Right lobe of liver (tissue), 6 donors: ENCODE results near the gene DRD2. TPM values are rescaled to one million over a fixed set of nuclear protein-coding genes. Genes with fewer than 3 reads are reported as not detected.

ENCODE experiments used
- ATAC-seq, 4 donors: fragments of 200-7000 bp; cut with Tn5 transposase; one replicate each; pipeline ENCODE4 v1.9.1; 2020; ENCODE audit warnings: mild to moderate bottlenecking in 4 of 4, moderate library complexity in 4 of 4
- DNase-seq, 3 donors: peaks; one replicate each; pipeline ENCODE4 v3.0.0-alpha.2; 2020
- H3K27ac ChIP-seq, 3 donors: fragments of 200-600 bp; one replicate each; pipeline ENCODE4 v1.8.0; 2022
- H3K27me3 ChIP-seq, 2 donors: fragments of 200-600 bp; one replicate each; pipeline ENCODE4 v1.8.0; 2022
- H3K36me3 ChIP-seq, 4 donors: fragments of 200-600 bp; sonication (generic) in 1 of 4; one replicate each; pipeline versions ENCODE4 v1.5.1 to v1.8.0; 2017 to 2022; ENCODE audit warnings: control low read depth in 1 of 4
- H3K4me1 ChIP-seq, 4 donors: fragments of 200-600 bp; sonication (generic) in 1 of 4; one replicate each; pipeline versions ENCODE4 v1.5.1 to v1.8.0; 2017 to 2022; ENCODE audit warnings: control low read depth in 1 of 4
- H3K4me3 ChIP-seq, 3 donors: fragments of 200-600 bp; one replicate each; pipeline ENCODE4 v1.8.0; 2022
- H3K9me3 ChIP-seq, 4 donors: fragments of 200-600 bp; sonication (generic) in 1 of 4; one replicate each; pipeline versions ENCODE4 v1.5.1 to v1.8.0; 2017 to 2022; ENCODE audit warnings: control low read depth in 1 of 4
- CTCF ChIP-seq, 4 donors: fragments of 200-600 bp in 3 of 4; fragments of 450-650 bp in 1 of 4; IDR thresholded peaks; one replicate each; pipeline versions ENCODE4 v1.5.1 to v1.8.0; 2016 to 2022; ENCODE audit warnings: antibody characterized with exemption in 4 of 4, mild to moderate bottlenecking in 2 of 4
- POLR2A ChIP-seq: fragments of 450-650 bp; IDR thresholded peaks from one replicate; pipeline ENCODE4 v1.6.1; 2017; ENCODE audit warnings: antibody characterized with exemption, mild to moderate bottlenecking
- WGBS: methylation state at CpG from one replicate; pipeline ENCODE4 v1.1.6; 2018; ENCODE audit warnings: low coverage, low lambda C conversion rate; ENCODE audit not compliant: insufficient coverage; ENCODE audit errors: missing lambda C conversion rate; 5-methylcytosine and 5-hydroxymethylcytosine counted together
- intact Hi-C, 2 donors: fragments of 100-400 bp; cut with DNase I; formaldehyde crosslinking; loops; one replicate each; pipeline versions ENCODE4 v1.11.2 to v1.14.1; 2022
- microRNA-seq, 2 donors: library from miRNA; unstranded; fragments of <30 nt; microRNA quantifications; one replicate each; pipeline ENCODE4, GENCODE V29; 2019 to 2020
- small RNA-seq, 2 experiments: library from RNA; depleted of rRNA; stranded (forward); fragments of <200 nt; gene quantifications; one replicate each; pipeline ENCODE3, GENCODE V24; 2016
- total RNA-seq, 6 experiments: library from RNA; depleted of rRNA in 2 of 6; stranded (reverse); fragments of >200 nt in 2 of 6; fragmentation: NEBNext Ultra II Directional in 3 of 6; extraction: Animal tissue kit (Norgen Biotek cat#: 25700) in 3 of 6; gene quantifications; one replicate each; pipeline versions ENCODE4 v1.1.0 to v1.2.4, GENCODE V29; 2016 to 2023
- donor health status: DM: no; HTN: yes; CAD: no.
- donor health status: DM: no; HTN: no; CAD: no.
- donor health status: DM: no; HTN: no; CAD: no.
- donor health status: DM: no; HTN: yes; CAD: no.
- donor health status: DM: no; HTN: yes; CAD: no.

The DRD2 gene
- total RNA-seq, 6 experiments from 2014 or later, result 0.13 TPM; not detected in 5

GRCh38 chr11:113369411-113369810 is 105.8 kb downstream of the DRD2 start:
- DNase-seq (no peak), ATAC-seq (no peak)
- Histone ChIP-seq H3K27ac (no peak overlapping the region), H3K9me3 (no peaks in the 10 kb centered on the region), H3K4me3 (no peak overlapping the region), H3K4me1 (no peaks in the 10 kb centered on the region), H3K36me3 (peaks cover 0 to 9% (median 2%) of the 10 kb centered on the region in 4 donors), H3K27me3 (no peaks in the 10 kb centered on the region)
- TF ChIP-seq POLR2A, result no peak
- TF ChIP-seq CTCF (IDR thresholded peaks at IDR 0.05), result no peak
- intact Hi-C loops, result no loop called here
- 80% methylated on average over 3 of the region's 3 CpGs for WGBS

- ATAC-seq, result no peak
Observed at GRCh38 chr11:113365895-113366294, 109.3 kb downstream of the DRD2 start.

GRCh38 chr11:113363996-113364641 is 111.1 kb downstream of the DRD2 start:
- Histone ChIP-seq H3K4me1 (no peaks in the 10 kb centered on the region), H3K27me3 (no peaks in the 10 kb centered on the region), H3K27ac (no peak overlapping the region), H3K9me3 (no peaks in the 10 kb centered on the region), H3K4me3 (no peak overlapping the region), H3K36me3 (peaks cover 0 to 22% (median 10%) of the 10 kb centered on the region in 4 donors)
- DNase-seq (no peak), ATAC-seq (no peak)
- no peak for TF ChIP-seq POLR2A
- no peak for TF ChIP-seq CTCF (IDR thresholded peaks at IDR 0.05)
- intact Hi-C loops, result no loop called here
- WGBS, result 72% methylated on average over 4 of the region's 7 CpGs

More at GRCh38 chr11:113365895-113366294, 109.3 kb downstream of the DRD2 start:
- no peak overlapping the region for H3K4me3 ChIP-seq
- H3K9me3 ChIP-seq, result no peaks in the 10 kb centered on the region
- no peak overlapping the region for H3K27ac ChIP-seq
- intact Hi-C loops, result no loop called here
- DNase-seq, result no peak
- no peaks in the 10 kb centered on the region for H3K27me3 ChIP-seq
- peaks cover 0 to 18% (median 9%) of the 10 kb centered on the region in 4 donors for H3K36me3 ChIP-seq
- no peaks in the 10 kb centered on the region for H3K4me1 ChIP-seq
- TF ChIP-seq CTCF (IDR thresholded peaks at IDR 0.05) (no peak), POLR2A (no peak)
- no CpG with 5 or more reads among the region's 5 CpGs for WGBS

GRCh38 chr11:113363406-113363805 is 111.8 kb downstream of the DRD2 start:
- Histone ChIP-seq H3K27me3 (no peaks in the 10 kb centered on the region), H3K4me1 (no peaks in the 10 kb centered on the region), H3K36me3 (peaks cover 0 to 23% (median 9%) of the 10 kb centered on the region in 4 donors), H3K4me3 (no peak overlapping the region), H3K9me3 (no peaks in the 10 kb centered on the region), H3K27ac (no peak overlapping the region)
- no peak for TF ChIP-seq POLR2A
- TF ChIP-seq CTCF (IDR thresholded peaks at IDR 0.05), result no peak
- WGBS, result 63% methylated on average over 2 of the region's 5 CpGs
- intact Hi-C loops, result no loop called here
- no peak for DNase-seq
- ATAC-seq, result no peak

Small RNAs within 50 kb of the gene (microRNA-seq; reads per million reads assigned to microRNA genes)
- gene MIR4301, result 0 reads per million in 2 donors

Small RNAs within 50 kb of the gene (small RNA-seq; reads per million reads assigned to genes)
- gene MIR4301, result 0 reads per million in 2 experiments

Other genes starting within 250 kb of the DRD2 start
- gene TTC12, start 160.8 kb downstream of the DRD2 start, total RNA-seq, result 1 to 10 TPM; 5.1 to 8.9 (median 7.2) TPM
- gene ANKK1, start 87.6 kb downstream of the DRD2 start, total RNA-seq, result under 1 TPM in 2 of 6 experiments, not detected in 4; 0.12 to 0.15 TPM
- under 1 TPM in 4 of 6 experiments, not detected in 2; 0.12 to 0.75 (median 0.43) TPM for gene TMPRSS5, start 230.9 kb upstream of the DRD2 start, total RNA-seq